Myocyte (in vitro differentiated cells): ENCODE measurements around the gene BCORL1. TPM values are rescaled to one million over a fixed set of nuclear protein-coding genes. Genes with fewer than 3 reads are reported as not detected.

Experiments
- DNase-seq: peaks from one replicate; pipeline ENCODE4 v3.0.0-alpha.2; 2012; ENCODE audit warnings: low read depth
- total RNA-seq: library from RNA; depleted of rRNA; stranded (reverse); fragments of >200 nt; gene quantifications from 2 replicates; pipeline ENCODE4 v1.2.3, GENCODE V29; 2014

BCORL1 gene
- total RNA-seq, 1 donor from 2014 or later = 0.94 TPM

GRCh38 chrX:130009658-130010223, 27.3 kb downstream of the BCORL1 start:
- DNase-seq = no peak

- no peak for DNase-seq
Observed at GRCh38 chrX:130012683-130013082, 30.2 kb downstream of the BCORL1 start.

DNA sequence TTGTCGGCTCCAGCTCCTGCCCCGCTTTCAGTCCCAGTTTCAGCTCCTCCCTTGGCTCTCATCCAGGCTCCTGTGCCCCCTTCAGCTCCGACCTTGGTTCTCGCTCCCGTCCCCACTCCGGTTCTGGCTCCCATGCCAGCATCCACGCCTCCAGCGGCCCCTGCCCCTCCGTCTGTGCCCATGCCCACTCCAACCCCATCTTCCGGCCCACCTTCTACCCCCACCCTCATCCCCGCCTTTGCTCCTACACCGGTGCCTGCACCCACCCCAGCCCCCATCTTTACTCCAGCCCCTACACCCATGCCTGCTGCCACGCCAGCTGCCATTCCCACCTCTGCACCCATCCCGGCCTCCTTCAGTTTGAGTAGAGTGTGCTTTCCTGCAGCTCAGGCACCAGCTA, 31.2 kb downstream of the BCORL1 start:
- no peak for DNase-seq

DNA sequence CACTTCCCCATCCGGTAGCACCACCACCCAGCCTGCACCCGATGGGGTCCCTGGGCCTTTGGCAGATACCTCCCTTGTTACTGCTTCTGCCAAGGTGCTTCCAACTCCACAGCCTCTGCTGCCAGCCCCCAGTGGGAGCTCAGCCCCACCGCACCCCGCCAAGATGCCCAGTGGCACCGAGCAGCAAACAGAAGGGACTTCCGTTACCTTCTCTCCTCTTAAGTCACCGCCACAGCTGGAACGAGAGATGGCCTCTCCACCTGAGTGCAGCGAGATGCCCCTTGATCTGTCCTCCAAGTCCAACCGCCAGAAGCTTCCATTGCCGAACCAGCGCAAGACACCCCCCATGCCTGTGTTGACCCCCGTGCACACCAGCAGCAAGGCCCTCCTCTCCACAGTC, 31.9 kb downstream of the BCORL1 start:
- DNase-seq = no peak

DNA sequence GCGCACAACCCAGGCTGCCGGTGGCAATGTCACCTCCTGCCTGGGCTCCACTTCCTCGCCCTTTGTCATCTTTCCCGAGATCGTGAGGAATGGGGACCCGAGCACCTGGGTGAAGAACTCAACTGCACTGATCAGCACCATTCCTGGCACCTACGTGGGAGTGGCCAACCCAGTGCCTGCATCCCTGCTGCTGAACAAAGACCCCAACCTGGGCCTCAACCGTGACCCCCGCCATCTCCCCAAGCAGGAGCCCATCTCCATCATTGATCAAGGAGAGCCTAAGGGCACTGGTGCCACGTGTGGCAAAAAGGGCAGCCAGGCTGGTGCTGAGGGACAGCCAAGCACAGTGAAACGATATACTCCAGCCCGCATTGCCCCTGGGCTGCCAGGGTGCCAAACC, 32.3 kb downstream of the BCORL1 start:
- no peak for DNase-seq

DNA sequence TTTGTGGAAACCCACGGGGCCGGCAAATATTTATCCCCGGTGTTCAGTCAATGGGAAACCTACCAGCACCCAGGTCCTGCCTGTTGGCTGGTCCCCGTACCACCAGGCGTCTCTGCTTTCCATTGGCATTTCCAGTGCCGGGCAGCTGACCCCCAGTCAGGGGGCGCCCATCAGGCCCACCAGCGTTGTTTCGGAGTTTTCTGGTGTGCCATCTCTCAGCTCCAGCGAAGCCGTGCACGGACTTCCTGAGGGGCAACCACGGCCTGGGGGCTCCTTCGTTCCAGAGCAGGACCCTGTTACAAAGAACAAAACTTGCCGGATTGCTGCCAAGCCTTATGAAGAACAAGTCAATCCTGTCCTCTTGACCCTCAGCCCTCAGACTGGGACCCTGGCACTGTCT, 32.7 kb downstream of the BCORL1 start:
- no peak for DNase-seq

DNA sequence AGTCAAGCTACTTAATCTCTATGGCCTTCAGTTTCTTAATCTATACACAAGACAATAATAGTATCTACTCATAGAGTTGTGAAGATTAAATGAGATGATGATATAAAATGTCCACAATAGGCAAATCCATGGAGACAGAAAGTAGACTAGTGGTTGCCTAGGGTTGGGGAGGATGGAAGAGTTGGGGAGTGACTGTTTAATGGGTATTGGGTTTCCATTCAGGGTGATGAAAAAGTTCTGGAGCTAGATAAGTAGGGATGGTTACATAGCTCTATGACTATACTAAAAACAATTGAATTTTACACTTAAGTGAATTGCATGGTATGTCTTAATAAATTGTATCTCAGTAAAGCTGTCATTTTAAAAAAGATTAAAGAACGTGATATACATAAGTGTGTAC, 35.7 kb downstream of the BCORL1 start:
- no peak for DNase-seq

DNA sequence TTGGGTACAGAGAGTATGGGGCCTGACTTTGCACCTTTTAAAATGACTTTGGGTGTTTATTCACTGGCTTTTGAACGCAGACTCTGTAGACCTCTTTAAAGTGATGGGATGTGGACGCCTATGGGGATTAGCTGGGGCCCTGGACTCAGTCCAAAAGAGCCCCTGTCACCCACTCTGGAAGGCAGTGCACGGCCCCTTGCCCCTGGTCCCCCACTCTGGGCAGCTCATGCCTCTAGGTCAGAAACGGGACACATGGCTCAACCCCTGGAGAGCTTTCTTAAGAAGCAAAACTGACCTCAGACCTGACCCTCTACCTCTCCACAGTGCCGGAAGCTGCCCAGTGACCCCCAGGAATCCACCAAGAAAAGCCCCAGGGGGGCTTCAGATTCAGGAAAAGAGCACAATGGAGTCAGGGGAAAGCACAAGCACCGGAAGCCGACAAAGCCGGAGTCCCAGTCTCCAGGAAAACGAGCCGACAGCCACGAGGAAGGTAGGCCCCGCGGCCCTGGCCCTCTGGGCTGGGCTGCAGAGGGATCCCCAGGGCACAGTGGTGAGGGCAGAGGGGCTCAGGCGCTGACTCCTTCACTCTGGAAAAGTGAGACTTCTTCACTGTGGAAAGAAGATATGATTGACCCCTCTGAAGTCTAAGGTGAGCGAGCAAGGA, 38.4 kb downstream of the BCORL1 start:
- DNase-seq = no peak

- peak; percentile 21 for DNase-seq
Observed at GRCh38 chrX:130024127-130024526, 41.7 kb downstream of the BCORL1 start.

DNA sequence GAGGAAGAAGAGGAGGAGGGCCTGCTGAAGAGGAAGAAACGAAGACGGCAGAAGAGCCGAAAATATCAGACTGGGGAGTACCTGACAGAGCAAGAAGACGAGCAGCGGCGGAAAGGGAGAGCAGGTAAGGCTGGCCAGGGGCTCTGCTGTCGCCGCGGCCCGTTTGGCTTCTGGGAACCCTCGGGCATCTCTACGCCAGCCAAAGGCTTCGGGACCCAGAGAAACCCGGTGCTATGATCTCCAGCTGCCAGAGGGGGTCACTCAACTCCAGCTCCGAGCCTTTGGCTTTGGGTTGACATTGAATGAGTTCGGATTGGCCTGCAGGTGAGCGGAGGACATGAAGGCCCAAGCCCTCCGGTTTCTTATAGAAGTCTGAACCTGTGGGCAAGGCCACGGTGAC, 42.8 kb downstream of the BCORL1 start:
- no peak for DNase-seq

- DNase-seq = no peak
Observed at GRCh38 chrX:130027569-130027968, 45.1 kb downstream of the BCORL1 start.

DNA sequence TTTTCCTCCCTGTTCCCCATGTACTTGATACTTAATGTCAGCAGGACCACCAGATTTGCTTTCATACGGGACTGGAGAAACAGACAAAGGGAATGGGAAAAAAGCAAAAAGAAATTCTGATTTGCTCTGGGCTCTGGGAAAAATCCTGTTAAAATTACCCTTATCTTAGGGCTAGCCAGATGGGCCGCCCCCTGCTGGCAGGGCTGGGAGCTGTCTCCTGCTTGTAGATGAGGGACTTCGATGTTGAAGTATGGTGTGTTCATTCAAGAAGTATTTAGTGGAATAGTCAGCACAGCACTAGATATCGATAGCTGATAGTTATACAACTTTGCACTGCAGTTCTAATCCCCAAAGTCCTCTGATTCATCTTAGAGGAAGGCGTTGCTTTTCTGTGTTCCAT, 45.8 kb downstream of the BCORL1 start:
- peak; percentile 26 for DNase-seq

- DNase-seq = no peak
Observed at GRCh38 chrX:130030826-130031225, 48.4 kb downstream of the BCORL1 start.

- DNase-seq = no peak
Observed at GRCh38 chrX:130032552-130032951, 50.1 kb downstream of the BCORL1 start.

DNA sequence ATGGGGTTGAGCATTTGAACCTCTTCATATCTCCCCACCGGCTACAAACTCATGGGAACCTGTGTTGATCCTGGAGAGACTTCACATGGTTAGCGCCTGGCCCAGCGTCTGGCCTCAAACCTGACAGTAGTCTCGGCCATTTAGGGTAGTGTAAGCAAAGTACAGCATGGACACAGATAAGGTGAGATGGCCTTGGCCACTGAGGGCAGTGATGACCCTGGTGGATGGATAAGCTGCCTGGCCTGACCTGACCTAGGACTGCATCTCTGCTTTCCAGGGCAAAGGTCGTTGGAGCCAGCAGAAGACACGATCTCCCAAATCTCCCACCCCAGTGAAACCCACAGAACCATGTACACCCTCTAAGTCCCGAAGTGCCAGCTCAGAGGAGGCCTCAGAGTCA, 51.7 kb downstream of the BCORL1 start:
- DNase-seq = no peak

GRCh38 chrX:130039847-130040246, 57.4 kb downstream of the BCORL1 start:
- peak; percentile 26 for DNase-seq

DNA sequence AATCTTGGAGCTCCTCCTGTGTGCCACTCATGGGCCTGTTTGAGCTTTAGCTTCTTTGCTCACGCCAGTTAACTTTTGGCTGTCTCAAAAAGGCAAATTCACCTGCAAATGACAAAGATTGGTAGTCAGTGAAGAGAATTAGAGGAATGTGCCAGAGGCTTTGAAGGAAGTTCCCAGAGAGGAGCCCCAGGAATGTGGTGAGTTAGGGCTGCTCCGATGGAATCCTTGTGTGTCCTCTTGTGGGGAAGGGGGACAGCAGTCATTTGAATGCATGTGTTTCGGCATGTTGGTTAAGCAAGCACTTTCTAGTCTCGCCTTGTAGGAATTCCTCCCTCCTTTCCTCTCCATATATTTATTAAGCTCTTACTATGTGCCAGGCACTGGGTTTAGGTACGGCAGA, 65.0 kb downstream of the BCORL1 start:
- DNase-seq = no peak

- DNase-seq = no peak
Observed at GRCh38 chrX:130048686-130049222, 66.3 kb downstream of the BCORL1 start.

- no peak for DNase-seq
Observed at GRCh38 chrX:130049821-130050220, 67.4 kb downstream of the BCORL1 start.

DNA sequence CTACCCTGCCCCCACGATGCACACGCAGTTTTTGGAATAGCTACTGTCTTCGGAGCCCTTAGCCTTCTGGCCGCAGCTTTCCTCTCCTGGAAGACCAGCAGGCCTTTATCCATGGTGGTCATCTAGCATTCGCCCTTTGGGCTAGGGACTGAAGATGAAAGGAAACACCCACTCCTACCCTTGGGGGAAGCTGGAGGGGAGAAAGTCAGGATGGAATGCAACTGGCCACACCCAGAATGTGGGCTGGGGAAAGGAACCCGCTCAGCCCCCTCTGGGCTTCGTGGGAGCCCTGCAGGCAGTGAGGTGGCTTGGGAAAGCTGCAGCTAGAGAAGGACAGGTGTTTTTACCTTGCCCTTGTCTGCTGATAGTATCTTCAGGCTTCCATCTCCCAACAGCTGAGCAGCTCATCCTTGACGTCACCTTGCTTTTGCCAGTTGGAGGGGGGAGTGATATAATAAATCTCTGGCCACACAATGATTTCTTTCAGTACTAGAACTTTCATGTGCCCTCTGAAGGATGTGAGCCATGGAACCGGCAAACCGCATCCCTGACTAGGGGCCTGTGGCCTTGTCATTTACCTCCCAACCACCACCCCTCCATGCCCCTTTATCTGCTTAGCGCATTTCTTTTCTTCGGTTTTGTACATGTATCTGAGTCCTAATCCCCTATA, 68.9 kb downstream of the BCORL1 start:
- DNase-seq = no peak

DNA sequence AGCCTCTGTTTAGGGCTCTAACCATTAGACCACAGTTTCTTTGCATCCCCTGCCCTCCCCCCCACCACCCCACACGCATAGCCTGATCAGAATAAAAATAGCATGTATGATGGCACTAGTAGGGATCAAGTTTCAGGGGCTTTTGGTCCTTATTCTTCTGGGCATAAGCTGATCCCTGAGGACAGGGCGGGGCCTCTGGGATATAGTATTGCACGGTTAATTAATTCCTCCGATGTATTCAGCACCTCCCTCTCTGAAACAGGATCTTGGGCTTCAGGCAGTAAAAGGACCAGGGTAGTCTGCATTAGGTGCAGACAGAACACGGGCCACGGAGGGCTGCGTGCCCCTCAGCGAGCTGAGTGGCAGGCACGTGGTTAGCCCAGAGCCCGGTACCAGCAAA, 70.8 kb downstream of the BCORL1 start:
- peak; percentile 3 for DNase-seq

DNA sequence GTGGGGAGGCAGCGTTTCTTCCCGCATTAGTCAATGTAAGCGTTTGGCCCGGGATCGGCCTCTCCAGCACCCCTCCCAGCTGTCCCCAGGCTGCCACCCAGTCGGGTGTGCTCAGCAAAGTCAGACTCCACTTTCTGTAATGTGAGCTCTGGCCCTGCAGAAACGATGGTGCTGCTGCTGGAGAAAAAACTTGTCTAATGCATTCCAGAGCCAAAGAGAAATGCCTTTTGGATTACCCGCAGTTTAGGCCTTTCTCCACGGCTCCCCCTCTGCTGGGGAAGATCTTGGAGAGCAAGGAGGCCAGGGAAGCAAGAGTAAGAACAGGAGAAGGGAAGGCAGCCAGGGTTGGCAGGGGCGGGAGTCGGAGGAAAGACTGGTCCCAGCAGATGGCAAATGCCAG, 72.7 kb downstream of the BCORL1 start:
- peak; percentile 69 for DNase-seq

DNA sequence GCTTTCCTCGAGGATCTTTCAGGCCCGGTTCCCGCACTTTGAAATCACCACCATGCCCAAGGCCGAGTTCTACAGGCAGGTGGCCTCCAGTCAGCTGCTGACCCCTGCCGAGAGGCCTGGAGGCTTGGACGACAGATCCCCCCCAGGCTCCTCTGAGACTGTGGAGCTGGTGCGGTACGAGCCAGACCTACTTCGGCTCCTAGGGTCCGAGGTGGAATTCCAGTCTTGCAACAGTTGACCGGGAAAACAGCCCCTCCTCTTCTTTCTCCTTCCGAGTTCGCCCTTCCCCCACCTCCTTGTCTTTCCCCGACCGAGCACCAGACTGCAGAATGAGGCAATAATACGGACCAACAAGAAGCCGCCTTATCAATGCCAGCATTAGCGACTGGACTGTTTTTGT, 73.5 kb downstream of the BCORL1 start:
- DNase-seq = no peak
